Tibial nerve (tissue), 3 donors: ENCODE data around the gene SLC36A3.

Experiments
- POLR2A ChIP-seq, 2 donors: fragments of 450-650 bp; IDR thresholded peaks; one replicate each; pipeline ENCODE4 v1.6.1; 2017; ENCODE audit warnings: antibody characterized with exemption in 2 of 2, mild to moderate bottlenecking in 2 of 2, moderate library complexity in 2 of 2
- TF ChIP-seq, protein P1 (sequence below), 5 experiments: fragments of 200-600 bp in 3 of 5; fragments of 450-650 bp in 2 of 5; sonication (generic) in 3 of 5; IDR thresholded peaks; one replicate each; pipeline ENCODE4 v1.5.1; 2016 to 2019; ENCODE audit warnings: antibody characterized with exemption in 5 of 5, mild to moderate bottlenecking in 3 of 5, moderate library complexity in 2 of 5

DNA sequence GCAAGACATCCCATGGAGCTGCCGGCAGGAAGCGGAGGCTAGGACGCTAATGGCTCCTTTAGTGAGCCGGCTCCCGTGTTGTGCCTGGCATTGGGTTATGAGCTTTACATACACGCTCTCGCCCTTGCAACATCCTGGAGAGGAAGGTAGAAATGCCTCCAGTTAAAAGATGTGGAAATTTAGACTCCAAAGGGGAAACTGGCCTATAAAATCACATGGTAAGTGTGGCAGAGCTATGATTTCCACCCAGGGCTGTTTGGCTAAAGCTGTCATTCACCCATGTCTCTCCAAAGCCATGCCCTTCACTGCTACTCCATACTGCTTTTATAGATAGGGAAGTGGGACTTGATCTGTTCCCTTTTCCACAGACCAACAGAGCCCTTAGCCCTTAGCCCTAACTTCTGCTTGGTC is 45.4 kb downstream of the SLC36A3 start:
- TF ChIP-seq, protein P1, sequence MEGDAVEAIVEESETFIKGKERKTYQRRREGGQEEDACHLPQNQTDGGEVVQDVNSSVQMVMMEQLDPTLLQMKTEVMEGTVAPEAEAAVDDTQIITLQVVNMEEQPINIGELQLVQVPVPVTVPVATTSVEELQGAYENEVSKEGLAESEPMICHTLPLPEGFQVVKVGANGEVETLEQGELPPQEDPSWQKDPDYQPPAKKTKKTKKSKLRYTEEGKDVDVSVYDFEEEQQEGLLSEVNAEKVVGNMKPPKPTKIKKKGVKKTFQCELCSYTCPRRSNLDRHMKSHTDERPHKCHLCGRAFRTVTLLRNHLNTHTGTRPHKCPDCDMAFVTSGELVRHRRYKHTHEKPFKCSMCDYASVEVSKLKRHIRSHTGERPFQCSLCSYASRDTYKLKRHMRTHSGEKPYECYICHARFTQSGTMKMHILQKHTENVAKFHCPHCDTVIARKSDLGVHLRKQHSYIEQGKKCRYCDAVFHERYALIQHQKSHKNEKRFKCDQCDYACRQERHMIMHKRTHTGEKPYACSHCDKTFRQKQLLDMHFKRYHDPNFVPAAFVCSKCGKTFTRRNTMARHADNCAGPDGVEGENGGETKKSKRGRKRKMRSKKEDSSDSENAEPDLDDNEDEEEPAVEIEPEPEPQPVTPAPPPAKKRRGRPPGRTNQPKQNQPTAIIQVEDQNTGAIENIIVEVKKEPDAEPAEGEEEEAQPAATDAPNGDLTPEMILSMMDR (IDR thresholded peaks at IDR 0.05), result no peak
- TF ChIP-seq POLR2A (IDR thresholded peaks at IDR 0.05), result no peak
